HCT116 (cell line): Measurements from ENCODE around the gene POLR3A. TPM values are rescaled to one million over a fixed set of nuclear protein-coding genes. Genes with fewer than 3 reads are reported as not detected.
"Not testable (repeated sequence)": the region's sequence is repeated elsewhere in the genome, so short reads cannot be mapped to it uniquely, and the experiment has no call there.

ENCODE experiments used
- ATAC-seq: fragments of 200-7000 bp; cut with Tn5 transposase; 2 replicates; pipeline ENCODE4 v1.9.1; 2020; ENCODE audit warnings: mild to moderate bottlenecking, moderate library complexity
- BruUV-seq: library from RNA; stranded (reverse); fragments of 400-500 nt; replicated peaks from 2 replicates; lab custom pipeline; 2021; lab: Mats Ljungman, UMichigan
- CTCF ChIA-PET: fragments of 300-600 bp; sonication (Branson Sonifier 250); formaldehyde crosslinking; loops from one replicate; lab custom pipeline; 2021; ENCODE audit warnings: antibody characterized with exemption; lab: Charles Lee
- POLR2A ChIA-PET: fragments of 300-600, 350-600 bp; sonication (Branson Sonifier 250); formaldehyde crosslinking; loops from one replicate; lab custom pipeline; 2021; ENCODE audit warnings: antibody characterized with exemption; lab: Charles Lee
- RAD21 ChIA-PET, 2 experiments: fragments of 300-600 bp; sonication (Branson Sonifier 250); formaldehyde crosslinking; loops; one replicate each; lab custom pipeline; 2023; ENCODE audit warnings: low total read pairs in 2 of 2; ENCODE audit not compliant: uncharacterized antibody in 2 of 2, unreplicated experiment in 2 of 2, low non-redundant PET in 1 of 2; lab: Charles Lee
- DNase-seq: peaks from one replicate; pipeline ENCODE4 v3.0.0-alpha.2; 2010; ENCODE audit warnings: low read depth, low spot score
- H2AFZ ChIP-seq: fragments of 200-600 bp; shearing (Covaris generic), sonication (generic); 2 replicates; pipeline ENCODE4 v1.6.1; 2017; ENCODE audit warnings: low read depth, mixed run types, mixed read lengths, antibody characterized with exemption, low read length; ENCODE audit not compliant: poor library complexity, severe bottlenecking
- H3K27ac ChIP-seq: 2 replicates; pipeline ENCODE4 v1.5.1; 2012; ENCODE audit warnings: low read depth, low read length
- H3K27me3 ChIP-seq: fragments of 200-600 bp; sonication (generic); 2 replicates; pipeline ENCODE4 v1.6.1; 2016; ENCODE audit warnings: mixed run types, low read length, mixed read lengths; ENCODE audit not compliant: insufficient read depth
- H3K36me3 ChIP-seq, 2 experiments: fragments of 200-500 bp in 1 of 2; fragments of 200-600 bp in 1 of 2; sonication (Bioruptor generic) in 1 of 2; sonication (generic) in 1 of 2; 2 replicates each; pipeline versions ENCODE4 v1.5.1 to v1.6.1; 2014 to 2016; ENCODE audit warnings: low read length in 2 of 2, inconsistent platforms in 1 of 2, mixed read lengths in 1 of 2, mixed run types in 1 of 2; ENCODE audit not compliant: insufficient read depth in 2 of 2, control insufficient read depth in 1 of 2
- H3K4me1 ChIP-seq, 2 experiments: fragments of 200-600 bp in 1 of 2; sonication (generic) in 1 of 2; 2 replicates each; pipeline versions ENCODE4 v1.5.1 to v1.6.1; 2012 to 2017; ENCODE audit warnings: low read length in 2 of 2, inconsistent platforms in 1 of 2, mild to moderate bottlenecking in 1 of 2, mixed read lengths in 1 of 2, mixed run types in 1 of 2, moderate library complexity in 1 of 2; ENCODE audit not compliant: insufficient read depth in 2 of 2, control insufficient read depth in 1 of 2
- H3K4me2 ChIP-seq: fragments of 200-600 bp; sonication (generic); 2 replicates; pipeline ENCODE4 v1.6.1; 2017; ENCODE audit warnings: mixed run types, low read length, mixed read lengths
- H3K4me3 ChIP-seq, 2 experiments: fragments of 200-600 bp in 1 of 2; sonication (generic) in 1 of 2; replicated peaks in 1 of 2; 2 replicates each; pipeline ENCODE4 v1.5.1; 2011 to 2016; ENCODE audit warnings: low read length in 2 of 2, control low read depth in 1 of 2, low read depth in 1 of 2, mild to moderate bottlenecking in 1 of 2, mixed read lengths in 1 of 2, mixed run types in 1 of 2
- H3K79me2 ChIP-seq: fragments of 200-600 bp; sonication (generic); 2 replicates; pipeline ENCODE4 v1.6.1; 2017; ENCODE audit warnings: mild to moderate bottlenecking, mixed run types, low read length, moderate library complexity, mixed read lengths; ENCODE audit not compliant: insufficient read depth
- H3K9ac ChIP-seq: fragments of 200-600 bp; sonication (generic); 2 replicates; pipeline ENCODE4 v1.6.1; 2016; ENCODE audit warnings: low read length, mixed read lengths
- H3K9me2 ChIP-seq: fragments of 200-600 bp; sonication (generic), shearing (Covaris generic); 2 replicates; pipeline ENCODE4 v1.6.1; 2017; ENCODE audit warnings: mixed run types, mild to moderate bottlenecking, moderate library complexity; ENCODE audit not compliant: insufficient read depth
- H3K9me3 ChIP-seq, 2 experiments: fragments of 200-500 bp in 1 of 2; fragments of 200-600 bp in 1 of 2; sonication (Bioruptor generic) in 1 of 2; sonication (generic) in 1 of 2; 2 replicates each; pipeline ENCODE4 v1.6.1; 2014 to 2017; ENCODE audit warnings: low read length in 2 of 2, mixed read lengths in 2 of 2, inconsistent platforms in 1 of 2, low read depth in 1 of 2, mild to moderate bottlenecking in 1 of 2, mixed run types in 1 of 2, moderate library complexity in 1 of 2; ENCODE audit not compliant: control insufficient read depth in 1 of 2, insufficient read depth in 1 of 2
- H4K20me1 ChIP-seq: fragments of 200-600 bp; sonication (generic), shearing (Covaris generic); 2 replicates; pipeline ENCODE4 v1.6.1; 2017; ENCODE audit warnings: mixed run types, mild to moderate bottlenecking, moderate library complexity; ENCODE audit not compliant: insufficient read depth
- CBX3 ChIP-seq: IDR thresholded peaks from 2 replicates; pipeline ENCODE4 v1.6.1; 2012; ENCODE audit warnings: low read depth
- EGR1 ChIP-seq: IDR thresholded peaks from 2 replicates; pipeline ENCODE4 v1.6.1; 2012; ENCODE audit warnings: low read depth
- EZH2 ChIP-seq: fragments of 200-600 bp; sonication (generic); IDR thresholded peaks from 2 replicates; pipeline ENCODE4 v1.6.1; 2017; ENCODE audit warnings: antibody characterized with exemption, mixed run types
- JUND ChIP-seq: IDR thresholded peaks from 2 replicates; pipeline ENCODE4 v1.6.1; 2012
- POLR2AphosphoS5 ChIP-seq: IDR thresholded peaks from 2 replicates; pipeline ENCODE4 v1.6.1; 2011; ENCODE audit warnings: mild to moderate bottlenecking, low read depth, low read length, moderate library complexity
- RAD21 ChIP-seq: IDR thresholded peaks from 2 replicates; pipeline ENCODE4 v1.6.1; 2012; ENCODE audit warnings: low read depth, mild to moderate bottlenecking
- SIN3A ChIP-seq: IDR thresholded peaks from 2 replicates; pipeline ENCODE4 v1.6.1; 2012; ENCODE audit warnings: low read depth
- SRF ChIP-seq: IDR thresholded peaks from 2 replicates; pipeline ENCODE4 v1.6.1; 2012; ENCODE audit warnings: low read depth
- TCF7L2 ChIP-seq: IDR thresholded peaks from 2 replicates; pipeline ENCODE4 v1.7.0; 2011; ENCODE audit warnings: borderline replicate concordance, inconsistent platforms; ENCODE audit not compliant: insufficient read depth, insufficient read length; ENCODE audit errors: extremely low read depth
- YY1 ChIP-seq: IDR thresholded peaks from 2 replicates; pipeline ENCODE4 v1.6.1; 2011; ENCODE audit warnings: low read length, low read depth, moderate library complexity, mild to moderate bottlenecking; ENCODE audit not compliant: insufficient replicate concordance; ENCODE audit errors: extremely low read depth
- ZFX ChIP-seq: fragments of 450-650 bp; IDR thresholded peaks from 2 replicates; pipeline ENCODE4 v1.6.1; 2017
- intact Hi-C: fragments of 100-400 bp; cut with micrococcal nuclease; formaldehyde crosslinking; loops from 2 replicates; pipeline ENCODE4 v1.10.0; 2022
- total RNA-seq: library from RNA; stranded (reverse); gene quantifications from one replicate; pipeline ENCODE4 v1.2.1, GENCODE V29; 2021; ENCODE audit not compliant: unreplicated experiment
- TF ChIP-seq, protein P1 (sequence below): IDR thresholded peaks from 2 replicates; pipeline ENCODE4 v1.6.1; 2011; ENCODE audit warnings: mild to moderate bottlenecking, low read length, moderate library complexity; ENCODE audit not compliant: insufficient replicate concordance; ENCODE audit errors: extremely low read depth
- TF ChIP-seq, protein P2 (sequence below): IDR thresholded peaks from 2 replicates; pipeline ENCODE4 v1.6.1; 2012

The POLR3A gene
- total RNA-seq, 1 experiment from 2014 or later = 26.6 TPM

DNA sequence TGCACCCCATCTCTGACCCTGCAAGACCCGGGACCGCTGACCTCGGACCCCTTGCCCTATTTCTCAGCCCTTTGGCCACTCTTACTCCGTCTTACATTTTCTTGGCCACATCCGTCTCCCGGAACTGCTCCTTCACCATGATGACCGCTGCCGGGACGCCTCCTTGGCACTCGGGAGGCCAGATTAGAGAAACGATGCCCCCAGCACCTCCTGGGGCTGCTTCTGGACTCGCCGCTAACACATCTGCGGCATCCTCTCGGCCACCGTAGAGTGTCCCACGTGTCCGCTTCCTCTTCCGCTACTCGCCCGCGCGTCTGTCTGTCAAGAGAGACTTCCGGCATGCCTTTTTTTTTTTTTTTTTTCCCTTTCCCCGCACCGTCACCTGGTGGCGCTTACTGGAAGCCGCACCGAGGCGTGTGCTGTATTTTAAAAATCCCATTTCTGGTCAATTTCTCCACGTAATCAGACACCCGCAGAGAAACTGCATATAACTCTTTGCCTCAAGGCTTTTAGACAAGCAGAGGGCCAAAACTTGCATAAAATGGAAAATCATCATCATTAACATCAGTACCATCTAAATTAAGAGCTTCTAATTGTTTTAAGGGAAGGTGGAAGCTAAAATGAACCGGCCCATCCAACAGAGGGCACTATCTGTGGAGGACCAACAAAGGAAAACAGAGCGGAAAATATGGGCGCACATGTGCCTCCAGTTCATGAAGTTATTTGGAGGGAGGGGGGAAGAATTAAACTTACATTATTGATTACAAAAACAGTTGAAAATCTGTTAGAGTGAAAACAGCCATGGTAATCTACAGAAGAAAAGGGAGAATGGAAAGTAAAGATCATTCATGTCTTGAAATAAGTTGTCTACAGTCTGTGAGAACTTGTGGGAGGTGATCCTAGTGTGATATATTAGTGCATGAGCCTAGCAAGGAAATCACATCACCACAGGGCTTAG, at the start of gene POLR3A (continued):
- TF ChIP-seq, protein P1, sequence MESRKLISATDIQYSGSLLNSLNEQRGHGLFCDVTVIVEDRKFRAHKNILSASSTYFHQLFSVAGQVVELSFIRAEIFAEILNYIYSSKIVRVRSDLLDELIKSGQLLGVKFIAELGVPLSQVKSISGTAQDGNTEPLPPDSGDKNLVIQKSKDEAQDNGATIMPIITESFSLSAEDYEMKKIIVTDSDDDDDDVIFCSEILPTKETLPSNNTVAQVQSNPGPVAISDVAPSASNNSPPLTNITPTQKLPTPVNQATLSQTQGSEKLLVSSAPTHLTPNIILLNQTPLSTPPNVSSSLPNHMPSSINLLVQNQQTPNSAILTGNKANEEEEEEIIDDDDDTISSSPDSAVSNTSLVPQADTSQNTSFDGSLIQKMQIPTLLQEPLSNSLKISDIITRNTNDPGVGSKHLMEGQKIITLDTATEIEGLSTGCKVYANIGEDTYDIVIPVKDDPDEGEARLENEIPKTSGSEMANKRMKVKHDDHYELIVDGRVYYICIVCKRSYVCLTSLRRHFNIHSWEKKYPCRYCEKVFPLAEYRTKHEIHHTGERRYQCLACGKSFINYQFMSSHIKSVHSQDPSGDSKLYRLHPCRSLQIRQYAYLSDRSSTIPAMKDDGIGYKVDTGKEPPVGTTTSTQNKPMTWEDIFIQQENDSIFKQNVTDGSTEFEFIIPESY = peak; percentile 86
- TF ChIP-seq POLR2AphosphoS5 (peak; percentile 78), TCF7L2 (peak; percentile 33), JUND (peak; percentile 14; the same call in 1 of the 2 replicates), EGR1 (no peak), ZFX (no peak)
- TF ChIP-seq, protein P2, sequence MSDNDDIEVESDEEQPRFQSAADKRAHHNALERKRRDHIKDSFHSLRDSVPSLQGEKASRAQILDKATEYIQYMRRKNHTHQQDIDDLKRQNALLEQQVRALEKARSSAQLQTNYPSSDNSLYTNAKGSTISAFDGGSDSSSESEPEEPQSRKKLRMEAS = peak; percentile 93

DNA sequence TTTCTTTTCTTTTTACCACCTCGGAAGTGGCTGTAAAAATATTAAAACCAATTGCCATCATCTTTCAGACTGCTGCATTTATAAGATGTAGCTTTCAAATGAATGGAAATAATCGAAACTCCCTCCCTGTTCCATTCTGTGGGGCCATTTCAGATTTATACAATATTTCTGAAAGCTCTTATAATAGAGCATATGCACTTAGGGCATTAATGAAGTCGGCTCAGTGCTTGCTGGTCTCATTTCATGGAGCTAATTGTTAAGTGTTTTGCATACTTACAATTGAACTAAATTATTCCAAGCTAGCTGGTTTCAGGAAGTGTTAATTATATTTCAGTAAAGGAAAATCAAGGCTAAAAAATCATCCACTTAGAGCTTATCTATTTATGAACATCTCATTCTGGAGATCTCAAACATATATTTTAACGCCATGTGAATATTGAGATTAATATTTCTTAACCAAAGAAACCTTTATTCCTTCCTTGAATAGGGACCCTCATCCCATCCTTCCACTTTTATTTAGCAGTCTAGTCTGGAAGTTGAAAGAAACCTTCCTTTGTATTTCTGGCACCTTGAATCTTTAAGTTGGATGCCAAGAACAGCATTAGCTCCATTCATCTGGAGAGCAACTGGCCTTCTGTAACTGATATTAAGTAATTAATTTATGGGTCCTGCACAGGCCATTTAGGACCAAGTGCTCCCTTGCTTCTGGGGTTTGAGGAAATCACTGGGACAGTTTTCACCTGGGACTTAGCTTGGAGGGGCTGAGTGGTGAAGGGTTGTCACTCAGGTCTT, 49.4 kb upstream of the POLR3A start:
- H3K4me1 ChIP-seq = no peaks in the 10 kb centered on the region
- H3K79me2 ChIP-seq = no peaks in the 10 kb centered on the region
- TF ChIP-seq TCF7L2 = no peak
- TF ChIP-seq EZH2 = no peak
- no peak for TF ChIP-seq YY1
- TF ChIP-seq SIN3A = no peak
- no peak for TF ChIP-seq SRF
- no peak for TF ChIP-seq CBX3
- no peak for TF ChIP-seq RAD21
- no peak overlapping the region for H3K4me3 ChIP-seq
- POLR2A ChIA-PET = no interaction called here
- RAD21 ChIA-PET = no interaction called here
- no peaks in the 10 kb centered on the region for H3K9me2 ChIP-seq
- DNase-seq (no peak), ATAC-seq (no peak)
- intact Hi-C loops = no loop called here
- H3K9me3 ChIP-seq = no peaks in the 10 kb centered on the region
- peaks cover 7% of the 10 kb centered on the region; the same call in 1 of the 2 replicates for H3K27me3 ChIP-seq
- no peak overlapping the region for H3K4me2 ChIP-seq
- H3K27ac ChIP-seq = no peak overlapping the region
- no peak overlapping the region for H2AFZ ChIP-seq
- CTCF ChIA-PET = no interaction called here
- BruUV-seq = no TSS peak
- H3K36me3 ChIP-seq = no peaks in the 10 kb centered on the region
- no peak overlapping the region for H3K9ac ChIP-seq
- no peaks in the 10 kb centered on the region for H4K20me1 ChIP-seq

DNA sequence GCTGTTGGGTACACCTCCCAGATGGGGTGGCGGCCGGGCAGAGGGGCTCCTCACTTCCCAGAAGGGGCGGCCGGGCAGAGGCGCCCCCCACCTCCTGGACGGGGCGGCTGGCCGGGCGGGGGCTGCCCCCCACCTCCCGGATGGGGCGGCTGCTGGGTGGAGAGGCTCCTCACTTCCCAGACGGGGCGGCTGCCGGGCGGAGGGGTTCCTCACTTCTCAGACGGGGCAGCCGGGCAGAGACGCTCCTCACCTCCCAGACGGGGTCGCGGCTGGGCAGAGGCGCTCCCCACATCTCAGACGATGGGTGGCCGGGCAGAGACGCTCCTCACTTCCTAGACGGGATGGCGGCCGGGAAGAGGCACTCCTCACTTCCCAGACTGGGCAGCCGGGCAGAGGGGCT, 46.5 kb upstream of the POLR3A start:
- H4K20me1 ChIP-seq, RAD21 ChIA-PET: not testable (repeated sequence)

More for the DNA sequence above, 46.5 kb upstream of the POLR3A start:
- DNase-seq, ATAC-seq, H3K27me3 ChIP-seq, BruUV-seq, H3K79me2 ChIP-seq, H3K4me2 ChIP-seq, H3K9me2 ChIP-seq, H2AFZ ChIP-seq, POLR2A ChIA-PET, CTCF ChIA-PET, H3K36me3 ChIP-seq, H3K9me3 ChIP-seq, H3K4me1 ChIP-seq, H3K9ac ChIP-seq, H3K27ac ChIP-seq, intact Hi-C loops, H3K4me3 ChIP-seq: not testable (repeated sequence)
